ENCODE results near the gene CFAP251.
"Not testable (repeated sequence)": the region's sequence is repeated elsewhere in the genome, so short reads cannot be mapped to it uniquely, and the experiment has no call there.

Gene CFAP251

GRCh38 chr12:122031342-122032216 is 113.2 kb downstream of the CFAP251 start:
- no peak for DNase-seq

GRCh38 chr12:122032580-122032979 is 114.2 kb downstream of the CFAP251 start:
- DNase-seq: no peak

GRCh38 chr12:122035292-122035691 is 116.9 kb downstream of the CFAP251 start:
- no peak for DNase-seq

- no peak for DNase-seq
Measured at GRCh38 chr12:122036153-122036552, 117.8 kb downstream of the CFAP251 start.

GRCh38 chr12:122040579-122041386 is 122.4 kb downstream of the CFAP251 start:
- DNase-seq: no peak

GRCh38 chr12:122041458-122041857 is 123.1 kb downstream of the CFAP251 start:
- DNase-seq: not testable (repeated sequence)

GRCh38 chr12:122042910-122043309 is 124.5 kb downstream of the CFAP251 start:
- no peak for DNase-seq

GRCh38 chr12:122043476-122043875 is 125.1 kb downstream of the CFAP251 start:
- DNase-seq: no peak

GRCh38 chr12:122045262-122045661 is 126.9 kb downstream of the CFAP251 start:
- no peak for DNase-seq

GRCh38 chr12:122046145-122046544 is 127.8 kb downstream of the CFAP251 start:
- no peak for DNase-seq

GRCh38 chr12:122048151-122048550 is 129.8 kb downstream of the CFAP251 start:
- no peak for DNase-seq

GRCh38 chr12:122049827-122050226 is 131.4 kb downstream of the CFAP251 start:
- DNase-seq: no peak

- no peak for DNase-seq
Measured at GRCh38 chr12:122050706-122051105, 132.3 kb downstream of the CFAP251 start.

- DNase-seq: no peak
Measured at GRCh38 chr12:122051231-122051876, 133.0 kb downstream of the CFAP251 start.

- no peak for DNase-seq
Measured at GRCh38 chr12:122052285-122052684, 133.9 kb downstream of the CFAP251 start.
